A549 (cell line): ENCODE data around the gene FLNB. TPM values are rescaled to one million over a fixed set of nuclear protein-coding genes. Genes with fewer than 3 reads are reported as not detected.

Experiments
- ATAC-seq, 2 experiments: fragments of 200-7000 bp in 1 of 2; fragments of >200 bp in 1 of 2; cut with Nextera tagmentation in 1 of 2; cut with Tn5 transposase in 1 of 2; 3 replicates each; pipeline versions ENCODE4 v1.8.0 to v1.9.1; 2018 to 2020; ENCODE audit warnings: mild to moderate bottlenecking in 1 of 2, moderate library complexity in 1 of 2
- CTCF ChIA-PET: fragments of 300-600 bp; sonication (Branson Sonifier 250); formaldehyde crosslinking; extraction: SDS; loops from one replicate; lab custom pipeline; 2021; ENCODE audit warnings: antibody characterized with exemption, inconsistent platforms; lab: Yijun Ruan, JAX
- POLR2A ChIA-PET: fragments of 350-600 bp; formaldehyde crosslinking; extraction: SDS; loops from one replicate; lab custom pipeline; 2021; ENCODE audit warnings: antibody characterized with exemption, inconsistent platforms; lab: Yijun Ruan, JAX
- DNase-seq, 2 experiments: peaks; one replicate each; pipeline versions ENCODE4 v3.0.0 to v3.0.0-alpha.2; 2011 to 2016; ENCODE audit warnings: low read depth in 1 of 2, low spot score in 1 of 2
- FAIRE-seq: peaks from 2 replicates; lab custom pipeline; 2011; peaks lifted over from hg19 to GRCh38; lab: Jason Lieb, UNC
- H3K27ac ChIP-seq, 2 experiments: fragments of >200 bp; sonication (Bioruptor Twin); formaldehyde crosslinking; 3 replicates each; pipeline ENCODE4 v1.5.1; 2016 to 2017
- H3K4me1 ChIP-seq: fragments of >200 bp; sonication (Bioruptor Twin); formaldehyde crosslinking; 3 replicates; pipeline ENCODE4 v1.6.1; 2016
- H3K4me2 ChIP-seq: fragments of >200 bp; sonication (Bioruptor Twin); formaldehyde crosslinking; 3 replicates; pipeline ENCODE4 v1.6.1; 2016
- H3K4me3 ChIP-seq: fragments of >200 bp; sonication (Bioruptor Twin); formaldehyde crosslinking; 3 replicates; pipeline ENCODE4 v1.5.1; 2016
- H3K9me3 ChIP-seq: fragments of >200 bp; sonication (Bioruptor Twin); formaldehyde crosslinking; 3 replicates; pipeline ENCODE4 v1.6.1; 2016
- HDAC2 ChIP-seq: fragments of 200-600 bp; sonication (generic); IDR thresholded peaks from 2 replicates; pipeline ENCODE4 v1.6.1; 2016
- KDM1A ChIP-seq: fragments of 200-600 bp; sonication (generic); IDR thresholded peaks from 2 replicates; pipeline ENCODE4 v1.6.1; 2016; ENCODE audit warnings: low read depth, mild to moderate bottlenecking
- POLR2AphosphoS2 ChIP-seq: conservative IDR thresholded peaks from 2 replicates; pipeline ENCODE4 v1.6.1; 2012; ENCODE audit warnings: low read length, improper control_type of control experiment, inconsistent platforms
- RAD21 ChIP-seq, 2 experiments: fragments of >200 bp in 1 of 2; sonication (Bioruptor Twin) in 1 of 2; formaldehyde crosslinking in 1 of 2; IDR thresholded peaks in 1 of 2; conservative IDR thresholded peaks in 1 of 2; 2 replicates in 1 of 2; 3 replicates in 1 of 2; pipeline ENCODE4 v1.6.1; 2012 to 2018; ENCODE audit warnings: inconsistent platforms in 1 of 2
- SMC3 ChIP-seq: fragments of >200 bp; sonication (Bioruptor Twin); formaldehyde crosslinking; IDR thresholded peaks from 3 replicates; pipeline ENCODE4 v1.6.1; 2018; ENCODE audit warnings: inconsistent platforms
- SREBF2 ChIP-seq: fragments of 450-650 bp; IDR thresholded peaks from 2 replicates; pipeline ENCODE4 v1.6.1; 2014; ENCODE audit warnings: mild to moderate bottlenecking, moderate library complexity
- TFCP2L1 ChIP-seq: fragments of 250-450 bp; sonication (Bioruptor Pico); IDR thresholded peaks from 2 replicates; pipeline ENCODE4 v1.5.0; 2021; ENCODE audit warnings: mild to moderate bottlenecking
- USF2 ChIP-seq: fragments of 450-650 bp; IDR thresholded peaks from 2 replicates; pipeline ENCODE4 v1.6.1; 2014; ENCODE audit warnings: antibody characterized with exemption
- ZC3H11A ChIP-seq: fragments of 450-650 bp; IDR thresholded peaks from 2 replicates; pipeline ENCODE4 v1.6.1; 2014; ENCODE audit warnings: antibody characterized with exemption, mild to moderate bottlenecking
- WGBS: methylation state at CpG from one replicate; pipeline ENCODE4 v1.1.6; 2017; ENCODE audit errors: missing lambda C conversion rate; 5-methylcytosine and 5-hydroxymethylcytosine counted together
- polyA plus RNA-seq, 4 experiments: library from polyadenylated mRNA; depleted of rRNA in 3 of 4; stranded (reverse); fragments of >200 nt; fragmentation: RNase III in 1 of 4; extraction: RNeasy Plus Mini Kit Qiagen cat#74134 plus additional on column Dnase treatment in 1 of 4; gene quantifications; 2 replicates in 3 of 4; 3 replicates in 1 of 4; pipeline ENCODE4 v1.2.3, GENCODE V29; 2011 to 2017
- TF ChIP-seq, protein P1 (sequence below): fragments of >200 bp; sonication (Bioruptor Twin); formaldehyde crosslinking; IDR thresholded peaks from 3 replicates; pipeline ENCODE4 v1.5.1; 2016
- TF ChIP-seq, protein P2 (sequence below): IDR thresholded peaks from 2 replicates; pipeline ENCODE4 v1.6.1; 2012; ENCODE audit warnings: low read depth, borderline replicate concordance
- TF ChIP-seq, protein P3 (sequence below): IDR thresholded peaks from 2 replicates; pipeline ENCODE4 v1.6.1; 2012

The FLNB gene
- polyA plus RNA-seq, 2 of the 4 experiments (the other 2 are of a cell fraction): 235 to 439 TPM

GRCh38 chr3:58217209-58217811, 209.1 kb downstream of the FLNB start:
- DNase-seq (peak; percentile 76 to 92), FAIRE-seq (no peak), ATAC-seq (peak; percentile 98 to 99)
- H3K4me2 ChIP-seq: peak overlapping the region; percentile 87
- 3% methylated on average over 15 of the region's 15 CpGs for WGBS
- no peak overlapping the region for H3K4me3 ChIP-seq
- no peaks in the 10 kb centered on the region for H3K9me3 ChIP-seq
- POLR2A ChIA-PET: interaction anchor here (0.6 to 2.0 kb wide), 3 partner anchors 21 to 525 kb away, joined by 5 to 10 read pairs (median 8); partner anchors contain the start of gene ABHD6
- H3K27ac ChIP-seq: peak overlapping the region; percentile 70 to 86
- CTCF ChIA-PET: interaction anchor here (0.6 to 7.2 kb wide), 30 partner anchors 9 to 1118 kb away, joined by 3 to 53 read pairs (median 5); partner anchors contain the start of genes ABHD6, HTD2 and RPP14
- H3K4me1 ChIP-seq: peaks cover 24% of the 10 kb centered on the region
- TF ChIP-seq SMC3 (peak; percentile 50), USF2 (peak; percentile 59), TFCP2L1 (CRISPR knock-in tag) (no peak), ZC3H11A (no peak), RAD21 (conservative IDR thresholded peaks at IDR 0.05 in 1 of 2, IDR thresholded peaks at IDR 0.05 in 1 of 2) (peak; percentile 54), HDAC2 (no peak), KDM1A (no peak)
- TF ChIP-seq, protein P1, sequence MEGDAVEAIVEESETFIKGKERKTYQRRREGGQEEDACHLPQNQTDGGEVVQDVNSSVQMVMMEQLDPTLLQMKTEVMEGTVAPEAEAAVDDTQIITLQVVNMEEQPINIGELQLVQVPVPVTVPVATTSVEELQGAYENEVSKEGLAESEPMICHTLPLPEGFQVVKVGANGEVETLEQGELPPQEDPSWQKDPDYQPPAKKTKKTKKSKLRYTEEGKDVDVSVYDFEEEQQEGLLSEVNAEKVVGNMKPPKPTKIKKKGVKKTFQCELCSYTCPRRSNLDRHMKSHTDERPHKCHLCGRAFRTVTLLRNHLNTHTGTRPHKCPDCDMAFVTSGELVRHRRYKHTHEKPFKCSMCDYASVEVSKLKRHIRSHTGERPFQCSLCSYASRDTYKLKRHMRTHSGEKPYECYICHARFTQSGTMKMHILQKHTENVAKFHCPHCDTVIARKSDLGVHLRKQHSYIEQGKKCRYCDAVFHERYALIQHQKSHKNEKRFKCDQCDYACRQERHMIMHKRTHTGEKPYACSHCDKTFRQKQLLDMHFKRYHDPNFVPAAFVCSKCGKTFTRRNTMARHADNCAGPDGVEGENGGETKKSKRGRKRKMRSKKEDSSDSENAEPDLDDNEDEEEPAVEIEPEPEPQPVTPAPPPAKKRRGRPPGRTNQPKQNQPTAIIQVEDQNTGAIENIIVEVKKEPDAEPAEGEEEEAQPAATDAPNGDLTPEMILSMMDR: peak; percentile 78
- TF ChIP-seq, protein P2, sequence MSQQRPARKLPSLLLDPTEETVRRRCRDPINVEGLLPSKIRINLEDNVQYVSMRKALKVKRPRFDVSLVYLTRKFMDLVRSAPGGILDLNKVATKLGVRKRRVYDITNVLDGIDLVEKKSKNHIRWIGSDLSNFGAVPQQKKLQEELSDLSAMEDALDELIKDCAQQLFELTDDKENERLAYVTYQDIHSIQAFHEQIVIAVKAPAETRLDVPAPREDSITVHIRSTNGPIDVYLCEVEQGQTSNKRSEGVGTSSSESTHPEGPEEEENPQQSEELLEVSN: peak; percentile 67; the same call in 1 of the 2 replicates
- TF ChIP-seq, protein P3, sequence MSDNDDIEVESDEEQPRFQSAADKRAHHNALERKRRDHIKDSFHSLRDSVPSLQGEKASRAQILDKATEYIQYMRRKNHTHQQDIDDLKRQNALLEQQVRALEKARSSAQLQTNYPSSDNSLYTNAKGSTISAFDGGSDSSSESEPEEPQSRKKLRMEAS: peak; percentile 90

DNA sequence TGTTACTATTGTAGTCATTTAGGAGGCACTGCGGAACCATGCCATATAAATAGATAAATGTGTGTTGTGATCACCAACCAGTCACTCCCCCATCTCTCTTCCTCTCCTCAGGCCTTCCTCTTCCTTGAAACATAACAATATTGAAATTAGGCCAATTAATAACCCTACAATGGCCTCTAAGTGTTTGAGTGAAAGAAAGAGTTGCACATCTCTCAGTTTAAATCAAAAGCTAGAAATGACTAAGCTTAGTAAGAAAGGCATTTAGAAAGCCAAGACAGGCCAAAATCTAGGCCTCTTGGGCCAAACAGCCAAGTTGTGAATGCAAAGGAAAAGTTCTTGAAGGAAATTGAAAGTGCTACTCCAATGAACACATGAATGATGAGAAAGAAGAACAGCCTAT, 210.7 kb downstream of the FLNB start:
- TF ChIP-seq SREBF2 (no peak), POLR2AphosphoS2 (no peak)
- TF ChIP-seq, all 56 proteins: peak for 0
- ATAC-seq: no peak
- Histone ChIP-seq H3K4me1 (peaks cover 26% of the 10 kb centered on the region), H3K4me2 (no peak overlapping the region), H3K9me3 (no peaks in the 10 kb centered on the region), H3K4me3 (no peak overlapping the region), H3K27ac (no peak overlapping the region)
- FAIRE-seq: no peak
- WGBS: 100% methylated on average over 1 of the region's 1 CpG
- ChIA-PET CTCF (interaction anchor here (0.6 to 7.2 kb wide), 7 partner anchors 18 to 88 kb away, joined by 3 to 53 read pairs (median 19); partner anchors contain the start of genes ABHD6, HTD2 and RPP14), POLR2A (no interaction called here)
- no peak for DNase-seq

Other genes with a start within 250 kb of the FLNB start
- 0.19 TPM in 1 of 2 replicates, not detected in the other for gene DNASE1L3, start 202.6 kb downstream of the FLNB start, polyA plus RNA-seq (2011; rRNA removed)
- not detected in 3 replicates for gene DNASE1L3, start 202.6 kb downstream of the FLNB start, polyA plus RNA-seq (2017; fragmentation: RNase III; extraction: RNeasy Plus Mini Kit Qiagen cat#74134 plus additional on column Dnase treatment)
- gene ABHD6, start 229.4 kb downstream of the FLNB start, polyA plus RNA-seq (2011; rRNA removed): 10.1 and 13.8 TPM in 2 replicates
- 5.7 to 6.6 TPM (median 6.0 TPM) in 3 replicates for gene ABHD6, start 229.4 kb downstream of the FLNB start, polyA plus RNA-seq (2017; fragmentation: RNase III; extraction: RNeasy Plus Mini Kit Qiagen cat#74134 plus additional on column Dnase treatment)